Measurements from ENCODE around the gene CDH13. TPM values are rescaled to one million over a fixed set of nuclear protein-coding genes. Genes with fewer than 3 reads are reported as not detected.

The CDH13 gene
- total and polyA plus RNA-seq, 2 of the 8 experiments (the other 6 are each of a cell fraction or from before 2014, with no cell fraction given) = 2.3 to 2.4 TPM

GRCh38 chr16:82682767-82683166 lies 56.0 kb downstream of the CDH13 start:
- CTCF ChIA-PET (ENCODE audit: partially characterized antibody) = interaction anchor here (0.6 to 2.2 kb wide), 4 partner anchors 10 to 72 kb away, joined by 3 to 11 read pairs (median 4); no protein-coding TSS in a partner anchor
- no peak overlapping the region for H2BK120ac ChIP-seq (replicated peaks; ENCODE audit: low read depth, low read length)
- H3K27me3 ChIP-seq (replicated peaks in 1 of 4; ENCODE audit: control insufficient read depth in 3 of 4, extremely low read depth in 1 of 4, insufficient read depth in 3 of 4, low read length in 3 of 4) = no peaks in the 10 kb centered on the region
- H2AFZ ChIP-seq (ENCODE audit: low read length) = no peak overlapping the region
- H3K4me1 ChIP-seq (replicated peaks in 1 of 4; ENCODE audit: control insufficient read depth in 3 of 4, insufficient read depth in 4 of 4, low read length in 3 of 4) = no peaks in the 10 kb centered on the region
- H3K23me2 ChIP-seq (ENCODE audit: low read depth, low read length) = no peaks in the 10 kb centered on the region
- no peak overlapping the region for H4K8ac ChIP-seq (ENCODE audit: extremely low read depth, insufficient read depth, low read length)
- 96% methylated on average over 4 of the region's 4 CpGs; no CpG with 5 or more reads in 1 of the 2 experiments for WGBS, 2 experiments (ENCODE audit: extremely low coverage in 1 of 2, insufficient coverage in 1 of 2, insufficient read length in 1 of 2, insufficient replicate concordance in 2 of 2, low coverage in 1 of 2, low lambda C conversion rate in 2 of 2, missing lambda C conversion rate in 1 of 2)
- no peak for TF ChIP-seq POU5F1 (IDR thresholded peaks at IDR 0.05; ENCODE audit: low read depth, low read length)
- TF ChIP-seq BCL11A (IDR thresholded peaks at IDR 0.05; ENCODE audit: low read depth in 2 of 2, low read length in 2 of 2) = no peak
- no peak for TF ChIP-seq CHD2 (IDR thresholded peaks at IDR 0.05; ENCODE audit: low read length)
- TF ChIP-seq BRCA1 (IDR thresholded peaks at IDR 0.05; ENCODE audit: low read depth, low read length) = no peak
- no peak for TF ChIP-seq KDM1A (IDR thresholded peaks at IDR 0.05; ENCODE audit: borderline replicate concordance, low read length)
- TF ChIP-seq YY1 (IDR thresholded peaks at IDR 0.05; ENCODE audit: low read depth, low read length) = no peak
- TF ChIP-seq FOSL1 (IDR thresholded peaks at IDR 0.05; ENCODE audit: insufficient read depth, low read depth, low read length) = no peak
- no peak overlapping the region for H3K4me3 ChIP-seq (ENCODE audit: extremely low read depth in 1 of 4, insufficient read depth in 2 of 4, low read depth in 3 of 4, low read length in 4 of 4)
- H3K79me1 ChIP-seq (ENCODE audit: low read depth, low read length) = no peaks in the 10 kb centered on the region; the same call in 1 of the 2 replicates
- no peaks in the 10 kb centered on the region for H3K9me3 ChIP-seq (ENCODE audit: insufficient read depth in 2 of 2, low read depth in 1 of 2, low read length in 1 of 2)
- no peaks in the 10 kb centered on the region for H4K20me1 ChIP-seq (replicated peaks in 1 of 2; ENCODE audit: control insufficient read depth in 1 of 2, insufficient read depth in 2 of 2, low read length in 2 of 2)
- H2BK15ac ChIP-seq (ENCODE audit: low read length) = no peak overlapping the region
- H3K36me3 ChIP-seq (ENCODE audit: control insufficient read depth in 2 of 4, insufficient read depth in 4 of 4, low read length in 3 of 4) = no peaks in the 10 kb centered on the region
- no peak overlapping the region for H4K5ac ChIP-seq (ENCODE audit: insufficient read length, low read depth, low read length)
- H2BK20ac ChIP-seq (ENCODE audit: low read length) = no peak overlapping the region
- no peak overlapping the region for H3K14ac ChIP-seq (ENCODE audit: insufficient read length)
- H3K4me2 ChIP-seq (ENCODE audit: insufficient read depth in 1 of 2, low read depth in 2 of 2, low read length in 2 of 2) = no peak overlapping the region
- H4K91ac ChIP-seq (replicated peaks; ENCODE audit: insufficient read length, low read length) = no peak overlapping the region
- H2BK5ac ChIP-seq (ENCODE audit: low read depth, low read length) = no peak overlapping the region
- H3K27ac ChIP-seq (ENCODE audit: low read depth, low read length) = no peak overlapping the region
- no peak overlapping the region for H3K18ac ChIP-seq (ENCODE audit: extremely low read depth, low read length)
- no peaks in the 10 kb centered on the region for H3K79me2 ChIP-seq (ENCODE audit: control insufficient read depth in 1 of 2, insufficient read depth in 2 of 2, low read length in 2 of 2)
- no peak for FAIRE-seq
- no peak overlapping the region for H2BK12ac ChIP-seq (ENCODE audit: low read depth, low read length)
- no peak overlapping the region for H3K4ac ChIP-seq (replicated peaks; ENCODE audit: insufficient read length, low read depth, low read length)
- H2AK5ac ChIP-seq (ENCODE audit: low read depth, low read length) = no peak overlapping the region
- no peak for DNase-seq (ENCODE audit: low read depth in 1 of 2, low spot score in 2 of 2)
- H3K9ac ChIP-seq (replicated peaks in 1 of 4; ENCODE audit: extremely low read depth in 1 of 4, low read depth in 3 of 4, low read length in 3 of 4) = no peak overlapping the region
- H3K56ac ChIP-seq (replicated peaks; ENCODE audit: insufficient read length, low read depth, low read length) = no peak overlapping the region
- POLR2A ChIA-PET (ENCODE audit: partially characterized antibody) = no interaction called here
- no peak overlapping the region for H3K23ac ChIP-seq (ENCODE audit: insufficient read length)
